Prostate gland (tissue), 2 donors: ENCODE results near the gene ANTXRL.
"Not testable (repeated sequence)": the region's sequence is repeated elsewhere in the genome, so short reads cannot be mapped to it uniquely, and the experiment has no call there.

ENCODE experiments used
- POLR2A ChIP-seq: fragments of 450-650 bp; IDR thresholded peaks from one replicate; pipeline ENCODE4 v1.6.1; 2016; ENCODE audit warnings: antibody characterized with exemption, mild to moderate bottlenecking
- POLR2AphosphoS5 ChIP-seq: sonication (generic); formaldehyde crosslinking; IDR thresholded peaks from one replicate; pipeline ENCODE4 v1.6.1; 2017; ENCODE audit warnings: antibody characterized with exemption
- TF ChIP-seq, protein P1 (sequence below), 4 experiments: fragments of 200-600 bp in 2 of 4; fragments of 450-650 bp in 2 of 4; sonication (generic) in 2 of 4; IDR thresholded peaks; 1 replicate in 3 of 4; 2 replicates in 1 of 4; pipeline ENCODE4 v1.5.1; 2016 to 2019; ENCODE audit warnings: antibody characterized with exemption in 4 of 4, mild to moderate bottlenecking in 2 of 4, moderate library complexity in 2 of 4

DNA sequence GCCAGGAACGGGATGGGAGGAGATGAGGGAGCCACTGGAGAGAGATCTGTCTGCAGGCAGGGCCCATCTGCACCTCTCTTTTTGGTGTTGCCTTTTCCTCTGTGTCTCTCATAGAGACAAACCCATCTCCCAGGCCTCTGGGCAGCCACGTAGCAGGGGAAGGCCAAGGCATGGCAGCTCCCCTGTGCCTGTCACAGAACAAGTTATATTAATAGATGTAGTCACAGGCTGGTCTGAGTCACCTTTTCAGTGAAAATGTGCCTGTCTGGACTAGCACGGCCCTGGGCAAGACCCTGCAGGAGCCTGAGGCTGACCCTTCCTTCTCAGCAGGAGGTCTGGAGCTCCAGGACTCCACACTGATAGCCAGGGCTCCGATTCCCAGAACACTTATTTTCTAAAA lies 90.9 kb downstream of the ANTXRL start:
- TF ChIP-seq, protein P1, sequence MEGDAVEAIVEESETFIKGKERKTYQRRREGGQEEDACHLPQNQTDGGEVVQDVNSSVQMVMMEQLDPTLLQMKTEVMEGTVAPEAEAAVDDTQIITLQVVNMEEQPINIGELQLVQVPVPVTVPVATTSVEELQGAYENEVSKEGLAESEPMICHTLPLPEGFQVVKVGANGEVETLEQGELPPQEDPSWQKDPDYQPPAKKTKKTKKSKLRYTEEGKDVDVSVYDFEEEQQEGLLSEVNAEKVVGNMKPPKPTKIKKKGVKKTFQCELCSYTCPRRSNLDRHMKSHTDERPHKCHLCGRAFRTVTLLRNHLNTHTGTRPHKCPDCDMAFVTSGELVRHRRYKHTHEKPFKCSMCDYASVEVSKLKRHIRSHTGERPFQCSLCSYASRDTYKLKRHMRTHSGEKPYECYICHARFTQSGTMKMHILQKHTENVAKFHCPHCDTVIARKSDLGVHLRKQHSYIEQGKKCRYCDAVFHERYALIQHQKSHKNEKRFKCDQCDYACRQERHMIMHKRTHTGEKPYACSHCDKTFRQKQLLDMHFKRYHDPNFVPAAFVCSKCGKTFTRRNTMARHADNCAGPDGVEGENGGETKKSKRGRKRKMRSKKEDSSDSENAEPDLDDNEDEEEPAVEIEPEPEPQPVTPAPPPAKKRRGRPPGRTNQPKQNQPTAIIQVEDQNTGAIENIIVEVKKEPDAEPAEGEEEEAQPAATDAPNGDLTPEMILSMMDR (IDR thresholded peaks at IDR 0.05), result not testable (repeated sequence)
- not testable (repeated sequence) for TF ChIP-seq POLR2AphosphoS5, POLR2A
